Epithelial cell of prostate (primary cell): ENCODE measurements around the gene TIA1.
"Not testable (repeated sequence)": the region's sequence is repeated elsewhere in the genome, so short reads cannot be mapped to it uniquely, and the experiment has no call there.

Experiments used
- DNase-seq: peaks from one replicate; pipeline ENCODE4 v3.0.0-alpha.2; 2011; ENCODE audit warnings: low read depth, low spot score
- H3K27ac ChIP-seq: fragments of 450-650 bp; 2 replicates; pipeline ENCODE4 v1.5.1; 2017; ENCODE audit warnings: mild to moderate bottlenecking

The TIA1 gene

GRCh38 chr2:70248181-70248847 is at the start of gene TIA1:
Gene TIA1, minus strand, starts transcription at chr2:70248628. Its CDS starts 198 bp downstream, at chr2:70248430.
- peak; percentile 82 for DNase-seq
- H3K27ac ChIP-seq = peak within 1 kb of the TSS; percentile 92

- not testable (repeated sequence) for DNase-seq, H3K27ac ChIP-seq
Observed at GRCh38 chr2:70297828-70298227, 49.4 kb upstream of the TIA1 start.

- no peak overlapping the region for H3K27ac ChIP-seq
Observed at GRCh38 chr2:70283500-70284191, 35.2 kb upstream of the TIA1 start.

GRCh38 chr2:70282439-70282838 is 34.0 kb upstream of the TIA1 start:
- no peak overlapping the region for H3K27ac ChIP-seq
- DNase-seq = no peak

More at GRCh38 chr2:70283500-70284191, 35.2 kb upstream of the TIA1 start:
- DNase-seq = no peak

- no peak for DNase-seq
- H3K27ac ChIP-seq = no peak overlapping the region
Observed at GRCh38 chr2:70280242-70280798, 31.9 kb upstream of the TIA1 start.

GRCh38 chr2:70270323-70270722 is 21.9 kb upstream of the TIA1 start:
- H3K27ac ChIP-seq = no peak overlapping the region

GRCh38 chr2:70269422-70270302 is 21.2 kb upstream of the TIA1 start:
- DNase-seq, H3K27ac ChIP-seq: not testable (repeated sequence)

More at GRCh38 chr2:70270323-70270722, 21.9 kb upstream of the TIA1 start:
- DNase-seq = no peak

- H3K27ac ChIP-seq, DNase-seq: not testable (repeated sequence)
Observed at GRCh38 chr2:70266925-70267324, 18.5 kb upstream of the TIA1 start.

- DNase-seq = no peak
- no peak overlapping the region for H3K27ac ChIP-seq
Observed at GRCh38 chr2:70261501-70261900, 13.1 kb upstream of the TIA1 start.

- DNase-seq = no peak
- H3K27ac ChIP-seq = peak overlapping the region; percentile 92
Observed at GRCh38 chr2:70258532-70258875, 10.1 kb upstream of the TIA1 start.

- no peak overlapping the region for H3K27ac ChIP-seq
- no peak for DNase-seq
Observed at GRCh38 chr2:70255637-70256314, 7.3 kb upstream of the TIA1 start.

- no peak overlapping the region for H3K27ac ChIP-seq
- DNase-seq = no peak
Observed at GRCh38 chr2:70250434-70250833, 2.0 kb upstream of the TIA1 start.

GRCh38 chr2:70247364-70248180 is 856 bp downstream of the TIA1 start:
- peak overlapping the region; percentile 92 for H3K27ac ChIP-seq

GRCh38 chr2:70243806-70244584 is 4.4 kb downstream of the TIA1 start:
- H3K27ac ChIP-seq = no peak overlapping the region
- DNase-seq = no peak

More at GRCh38 chr2:70247364-70248180, 856 bp downstream of the TIA1 start:
- DNase-seq = no peak

GRCh38 chr2:70242552-70242951 is 5.9 kb downstream of the TIA1 start:
- no peak overlapping the region for H3K27ac ChIP-seq

GRCh38 chr2:70241340-70241739 is 7.1 kb downstream of the TIA1 start:
- no peak for DNase-seq

More at GRCh38 chr2:70242552-70242951, 5.9 kb downstream of the TIA1 start:
- DNase-seq = no peak

GRCh38 chr2:70240599-70240998 is 7.8 kb downstream of the TIA1 start:
- no peak for DNase-seq
- H3K27ac ChIP-seq = no peak overlapping the region

More at GRCh38 chr2:70241340-70241739, 7.1 kb downstream of the TIA1 start:
- no peak overlapping the region for H3K27ac ChIP-seq

- no peak for DNase-seq
- H3K27ac ChIP-seq = no peak overlapping the region
Observed at GRCh38 chr2:70233926-70234325, 14.5 kb downstream of the TIA1 start.
